ENCODE measurements around the gene MAP2K2. TPM values are rescaled to one million over a fixed set of nuclear protein-coding genes. Genes with fewer than 3 reads are reported as not detected.

MAP2K2 gene
- total and polyA plus RNA-seq, 10 donors = 95.3 to 165 (median 116) TPM

DNA sequence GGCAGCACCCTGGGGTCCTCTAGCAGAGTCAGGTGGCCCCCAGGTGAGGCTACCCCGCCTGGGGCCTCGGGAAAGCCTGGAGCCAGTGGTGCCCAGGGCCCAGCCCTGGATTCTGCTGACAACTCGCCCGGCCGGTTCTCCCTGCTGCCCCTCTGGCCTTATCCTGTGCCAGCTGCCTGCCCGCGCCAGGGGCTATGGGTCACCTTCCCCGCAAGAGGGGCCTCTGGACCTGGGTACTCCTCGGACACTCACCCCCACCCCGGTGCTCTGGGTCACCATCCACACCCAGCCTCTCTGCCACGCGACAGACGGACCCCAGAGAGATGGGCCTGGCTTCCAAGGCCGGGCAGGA, 81.2 kb downstream of the MAP2K2 start:
- no peaks in the 10 kb centered on the region for H3K27me3 ChIP-seq (replicated peaks in 1 of 7)
- H3K4me1 ChIP-seq = peaks cover 0 to 83% (median 29%) of the 10 kb centered on the region in 6 donors
- WGBS, 5 donors = 72 to 89% (median 77%) methylated on average over 12 to 14 of the region's 14 CpGs
- TF ChIP-seq, protein P1, sequence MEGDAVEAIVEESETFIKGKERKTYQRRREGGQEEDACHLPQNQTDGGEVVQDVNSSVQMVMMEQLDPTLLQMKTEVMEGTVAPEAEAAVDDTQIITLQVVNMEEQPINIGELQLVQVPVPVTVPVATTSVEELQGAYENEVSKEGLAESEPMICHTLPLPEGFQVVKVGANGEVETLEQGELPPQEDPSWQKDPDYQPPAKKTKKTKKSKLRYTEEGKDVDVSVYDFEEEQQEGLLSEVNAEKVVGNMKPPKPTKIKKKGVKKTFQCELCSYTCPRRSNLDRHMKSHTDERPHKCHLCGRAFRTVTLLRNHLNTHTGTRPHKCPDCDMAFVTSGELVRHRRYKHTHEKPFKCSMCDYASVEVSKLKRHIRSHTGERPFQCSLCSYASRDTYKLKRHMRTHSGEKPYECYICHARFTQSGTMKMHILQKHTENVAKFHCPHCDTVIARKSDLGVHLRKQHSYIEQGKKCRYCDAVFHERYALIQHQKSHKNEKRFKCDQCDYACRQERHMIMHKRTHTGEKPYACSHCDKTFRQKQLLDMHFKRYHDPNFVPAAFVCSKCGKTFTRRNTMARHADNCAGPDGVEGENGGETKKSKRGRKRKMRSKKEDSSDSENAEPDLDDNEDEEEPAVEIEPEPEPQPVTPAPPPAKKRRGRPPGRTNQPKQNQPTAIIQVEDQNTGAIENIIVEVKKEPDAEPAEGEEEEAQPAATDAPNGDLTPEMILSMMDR (IDR thresholded peaks at IDR 0.05 in 8 of 11, conservative IDR thresholded peaks at IDR 0.05 in 3 of 11) = no peak
- peak in 1 of 3 donors; percentile 39 for TF ChIP-seq POLR2AphosphoS5 (IDR thresholded peaks at IDR 0.05)
- H3K36me3 ChIP-seq = peaks cover 0 to 91% (median 46%) of the 10 kb centered on the region in 6 donors
- H3K27ac ChIP-seq = peak overlapping the region in 7 of 8 donors; percentile 9 to 68 (median 57)
- no peaks in the 10 kb centered on the region for H3K9me3 ChIP-seq
- intact Hi-C loops (cut with DNase I; ENCODE audit: low total_unique reads) = no loop called here
- no peak for DNase-seq
- H3K4me3 ChIP-seq = no peak overlapping the region

DNA sequence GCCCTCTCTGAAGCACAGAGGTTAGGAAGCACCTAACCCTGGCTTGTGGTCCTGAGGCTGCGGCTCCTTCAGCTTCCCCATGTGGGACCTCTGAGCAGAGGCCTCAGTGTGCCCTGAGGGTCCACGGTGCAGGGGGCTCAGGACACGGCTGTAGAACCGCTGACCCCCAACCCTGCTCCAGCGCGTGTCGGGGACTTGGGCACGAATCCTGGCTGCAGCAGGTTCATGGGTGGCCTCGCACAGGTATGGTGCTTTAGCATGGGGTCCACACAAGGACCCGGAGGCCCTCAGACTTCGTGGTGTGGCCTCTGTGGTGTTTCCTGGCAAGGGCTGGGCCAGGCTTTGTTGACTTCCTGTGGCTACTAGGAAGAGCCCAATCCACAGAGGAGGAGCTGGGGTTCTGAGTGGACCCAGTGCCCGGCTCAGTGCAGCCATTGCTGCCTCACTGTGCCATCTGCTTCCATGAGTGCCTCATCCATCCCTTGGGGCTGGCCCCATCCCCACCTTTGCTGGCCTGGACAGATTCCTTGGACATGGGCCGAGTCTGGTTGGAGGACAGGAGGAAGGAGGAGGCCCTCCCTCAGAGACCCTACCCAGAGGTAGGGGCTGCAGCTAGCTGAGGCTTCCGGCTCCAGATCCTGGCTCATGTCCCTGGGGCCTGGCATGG, 81.7 kb downstream of the MAP2K2 start:
- 64 to 85% (median 84%) methylated on average over 4 to 14 of the region's 14 CpGs for WGBS, 5 donors
- H3K27me3 ChIP-seq (replicated peaks in 1 of 7) = no peaks in the 10 kb centered on the region
- intact Hi-C loops (cut with DNase I; ENCODE audit: low total_unique reads) = no loop called here
- H3K27ac ChIP-seq = peak overlapping the region in 7 of 8 donors; percentile 9 to 68 (median 57)
- peaks cover 0 to 81% (median 29%) of the 10 kb centered on the region in 6 donors for H3K4me1 ChIP-seq
- no peak for DNase-seq
- no peak overlapping the region for H3K4me3 ChIP-seq
- peak in 2 of 3 donors; percentile 53 to 67 for TF ChIP-seq POLR2AphosphoS5 (IDR thresholded peaks at IDR 0.05)
- TF ChIP-seq, protein P1 (IDR thresholded peaks at IDR 0.05 in 8 of 11, conservative IDR thresholded peaks at IDR 0.05 in 3 of 11) = no peak
- no peaks in the 10 kb centered on the region for H3K9me3 ChIP-seq
- peaks cover 0 to 91% (median 46%) of the 10 kb centered on the region in 6 donors for H3K36me3 ChIP-seq

Small RNA genes lying within 50 kb of the gene (small RNA-seq; reads per million reads assigned to genes)
- gene RF00017 = 0 reads per million in 4 donors

Other genes starting within 250 kb of the MAP2K2 start
- gene ATCAY, start 243.4 kb downstream of the MAP2K2 start, total RNA-seq = not detected
- gene ATCAY, start 243.4 kb downstream of the MAP2K2 start, polyA plus RNA-seq = not detected
- gene NMRK2, start 191.1 kb downstream of the MAP2K2 start, total RNA-seq = not detected
- gene NMRK2, start 191.1 kb downstream of the MAP2K2 start, polyA plus RNA-seq = 1 to 10 TPM in 1 of 3 donors, under 1 TPM in 2; 0.29 to 1.5 (median 0.52) TPM
- gene DAPK3, start 153.0 kb downstream of the MAP2K2 start, total RNA-seq = 10 to 100 TPM; 37.1 to 49.3 (median 46.7) TPM
- gene DAPK3, start 153.0 kb downstream of the MAP2K2 start, polyA plus RNA-seq = 10 to 100 TPM; 26.5 to 68.8 (median 30.8) TPM
- 1,000 to 10,000 TPM; 1,078 to 1,961 (median 1,406) TPM for gene EEF2, start 138.7 kb downstream of the MAP2K2 start, total RNA-seq
- 1,000 to 10,000 TPM in 1 of 3 donors, 100 to 1,000 TPM in 2; 565 to 1,281 (median 624) TPM for gene EEF2, start 138.7 kb downstream of the MAP2K2 start, polyA plus RNA-seq
- 10 to 100 TPM; 16.4 to 30.5 (median 29.0) TPM for gene PIAS4, start 116.4 kb downstream of the MAP2K2 start, total RNA-seq
- 10 to 100 TPM in 1 of 3 donors, 1 to 10 TPM in 2; 6.2 to 13.9 (median 6.4) TPM for gene PIAS4, start 116.4 kb downstream of the MAP2K2 start, polyA plus RNA-seq
- gene ZBTB7A, start 57.2 kb downstream of the MAP2K2 start, total RNA-seq = 10 to 100 TPM; 43.0 to 68.1 (median 53.7) TPM
- gene ZBTB7A, start 57.2 kb downstream of the MAP2K2 start, polyA plus RNA-seq = 10 to 100 TPM in 1 of 3 donors, 1 to 10 TPM in 2; 4.0 to 15.2 (median 4.2) TPM
- 1 to 10 TPM in 1 of 7 donors, under 1 TPM in 2, not detected in 4; 0.19 to 1.1 (median 0.37) TPM for gene CREB3L3, start 29.5 kb upstream of the MAP2K2 start, total RNA-seq
- gene CREB3L3, start 29.5 kb upstream of the MAP2K2 start, polyA plus RNA-seq = under 1 TPM in 1 of 3 donors, not detected in 2; 0.07 TPM
- gene SIRT6, start 58.4 kb upstream of the MAP2K2 start, total RNA-seq = 10 to 100 TPM; 15.9 to 39.8 (median 27.7) TPM
- 10 to 100 TPM; 23.1 to 37.5 (median 35.6) TPM for gene SIRT6, start 58.4 kb upstream of the MAP2K2 start, polyA plus RNA-seq
- gene ANKRD24, start 58.6 kb upstream of the MAP2K2 start, total RNA-seq = 1 to 10 TPM in 3 of 7 donors, under 1 TPM in 4; 0.67 to 2.2 (median 0.97) TPM
- gene ANKRD24, start 58.6 kb upstream of the MAP2K2 start, polyA plus RNA-seq = 1 to 10 TPM in 1 of 3 donors, under 1 TPM in 2; 0.70 to 1.4 (median 0.80) TPM
- gene EBI3, start 105.4 kb upstream of the MAP2K2 start, total RNA-seq = 10 to 100 TPM; 16.2 to 60.6 (median 38.1) TPM
- gene EBI3, start 105.4 kb upstream of the MAP2K2 start, polyA plus RNA-seq = 10 to 100 TPM; 15.0 to 32.9 (median 27.5) TPM
- 10 to 100 TPM; 17.4 to 23.3 (median 21.2) TPM for gene YJU2, start 123.0 kb upstream of the MAP2K2 start, total RNA-seq
- 10 to 100 TPM; 27.0 to 34.0 (median 27.5) TPM for gene YJU2, start 123.0 kb upstream of the MAP2K2 start, polyA plus RNA-seq
- 1 to 10 TPM in 2 of 7 donors, not detected in 5; 1.2 to 3.9 TPM for gene SHD, start 155.1 kb upstream of the MAP2K2 start, total RNA-seq
- under 1 TPM in 2 of 3 donors, not detected in 1; 0.05 to 0.41 TPM for gene SHD, start 155.1 kb upstream of the MAP2K2 start, polyA plus RNA-seq
- 1 to 10 TPM; 1.6 to 5.0 (median 3.8) TPM for gene TMIGD2, start 178.3 kb upstream of the MAP2K2 start, total RNA-seq
- gene TMIGD2, start 178.3 kb upstream of the MAP2K2 start, polyA plus RNA-seq = 1 to 10 TPM; 3.1 to 6.1 (median 4.5) TPM
- gene FSD1, start 180.5 kb upstream of the MAP2K2 start, total RNA-seq = 1 to 10 TPM in 6 of 7 donors, under 1 TPM in 1; 0.80 to 6.6 (median 2.0) TPM
- gene FSD1, start 180.5 kb upstream of the MAP2K2 start, polyA plus RNA-seq = 1 to 10 TPM; 2.3 to 3.0 (median 2.5) TPM
- 1 to 10 TPM in 4 of 7 donors, under 1 TPM in 2, not detected in 1; 0.79 to 5.1 (median 1.6) TPM for gene STAP2, start 214.7 kb upstream of the MAP2K2 start, total RNA-seq
- 1 to 10 TPM; 2.1 to 2.9 (median 2.5) TPM for gene STAP2, start 214.7 kb upstream of the MAP2K2 start, polyA plus RNA-seq
- 10 to 100 TPM in 4 of 7 donors, 1 to 10 TPM in 3; 6.4 to 24.2 (median 13.8) TPM for gene MPND, start 219.4 kb upstream of the MAP2K2 start, total RNA-seq
- 10 to 100 TPM; 17.1 to 24.0 (median 17.9) TPM for gene MPND, start 219.4 kb upstream of the MAP2K2 start, polyA plus RNA-seq